HG03108 (cell line): ENCODE data around the gene IPPK.
A peak's percentile ranks its signal among the peaks of the same experiment; 100 is the strongest.
"Not testable (repeated sequence)": the region's sequence is repeated elsewhere in the genome, so short reads cannot be mapped to it uniquely, and the experiment has no call there.

Experiments
- ATAC-seq: cut with Tn5 transposase; IDR thresholded peaks from one replicate; pipeline ENCODE4 v1.9.1; 2021; ENCODE audit warnings: moderate library complexity; ENCODE audit not compliant: unreplicated experiment

The IPPK gene

DNA sequence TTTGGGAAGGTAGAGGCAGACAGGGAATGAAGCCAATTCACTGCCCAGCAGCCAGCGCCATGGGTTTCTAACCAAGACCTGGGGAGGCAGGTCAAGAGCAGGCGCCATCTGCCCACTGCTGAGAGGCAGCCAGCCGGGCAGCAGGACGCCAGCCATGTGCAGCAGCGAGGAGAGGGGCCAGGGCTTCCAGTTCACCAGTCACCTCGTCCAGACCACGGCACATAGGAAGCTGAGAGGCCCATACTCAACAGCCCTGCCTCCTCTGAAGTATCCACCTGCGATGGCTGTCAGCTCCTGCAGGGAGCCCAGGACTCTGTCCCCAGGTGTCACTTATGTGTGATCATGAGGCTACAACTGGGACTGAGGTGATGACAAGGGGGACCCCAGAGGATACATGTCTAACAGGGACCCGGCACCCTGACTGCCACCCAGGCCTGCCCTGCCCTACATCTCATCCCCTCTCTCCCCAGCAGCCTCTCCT is 30.1 kb downstream of the IPPK start:
- no peak for ATAC-seq

DNA sequence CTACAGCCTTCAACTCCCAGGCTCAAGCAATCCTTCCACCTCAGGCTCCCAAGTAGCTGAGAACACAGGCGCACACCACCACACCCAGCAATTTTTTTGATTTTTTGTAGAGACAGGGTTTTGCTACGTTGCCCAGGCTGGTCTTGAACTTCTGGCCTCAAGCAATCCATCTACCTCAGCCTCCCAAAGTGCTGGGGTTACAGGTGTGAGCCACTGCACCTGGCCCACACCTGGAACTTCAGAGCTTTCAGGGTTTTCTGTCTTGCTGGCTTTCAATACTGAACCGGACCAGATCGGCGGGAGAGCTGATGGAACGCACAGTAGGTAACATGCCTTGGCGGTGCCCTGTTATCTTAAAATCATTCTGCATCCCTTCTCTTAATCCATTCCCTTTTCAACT is 30.8 kb downstream of the IPPK start:
- no peak for ATAC-seq

DNA sequence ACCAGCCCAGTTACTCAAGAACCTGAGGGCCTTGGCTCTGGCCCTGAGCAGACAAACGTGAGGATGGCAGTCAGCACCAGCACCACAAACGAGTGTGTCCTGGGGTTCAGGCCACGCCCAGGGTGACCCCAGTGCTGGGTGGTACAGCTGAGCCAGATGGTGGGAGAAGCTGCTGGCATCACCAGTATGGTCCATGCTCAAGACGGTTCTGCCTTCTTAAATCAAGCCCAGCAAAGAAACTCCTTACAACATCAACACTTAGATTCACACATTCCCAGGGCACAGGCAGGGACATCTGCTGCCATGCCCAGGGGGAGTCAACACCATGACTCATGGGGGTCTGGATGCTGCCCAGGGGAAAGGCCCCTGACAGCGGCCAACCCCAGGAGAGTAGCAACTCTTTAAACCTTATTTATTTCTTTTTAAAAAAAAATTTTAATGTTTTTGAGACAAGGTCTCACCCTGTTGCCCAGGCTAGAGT is 31.3 kb downstream of the IPPK start:
- no peak for ATAC-seq

DNA sequence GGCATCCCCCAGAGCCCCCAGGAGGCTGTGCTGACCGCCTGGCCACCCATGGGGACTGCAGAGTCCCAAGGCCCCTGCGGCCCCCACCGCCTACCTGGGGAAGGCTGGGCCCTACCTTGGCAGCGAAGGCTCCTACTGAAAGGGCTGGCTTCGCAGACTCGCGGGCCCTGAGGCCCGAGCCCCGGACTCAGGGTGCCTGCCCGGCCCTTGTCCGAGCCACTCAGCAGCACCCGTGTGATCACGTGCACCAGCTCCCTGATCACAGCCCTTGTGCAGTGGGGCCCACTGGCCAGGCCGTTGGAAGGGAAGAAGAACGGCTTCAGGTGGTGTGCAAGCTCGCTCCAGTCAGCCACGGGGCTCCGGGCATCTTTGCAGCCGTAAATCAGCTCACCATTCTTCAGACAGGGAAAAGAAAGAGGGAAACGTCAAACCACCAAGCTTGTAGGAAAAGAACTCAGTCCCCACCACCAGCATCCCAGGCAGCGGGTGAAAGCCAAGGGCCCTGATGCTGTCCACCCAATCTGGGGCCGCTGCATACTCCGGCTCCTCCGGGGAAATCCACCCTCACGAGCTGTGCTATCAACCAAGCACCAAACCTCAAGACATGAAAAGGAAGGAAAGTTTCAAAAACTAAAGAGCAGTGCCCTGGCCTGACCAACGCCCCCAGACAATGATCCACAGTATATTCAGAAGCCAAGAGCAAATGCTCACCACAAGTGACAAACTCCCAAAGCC is 31.9 kb downstream of the IPPK start:
- ATAC-seq: no peak

DNA sequence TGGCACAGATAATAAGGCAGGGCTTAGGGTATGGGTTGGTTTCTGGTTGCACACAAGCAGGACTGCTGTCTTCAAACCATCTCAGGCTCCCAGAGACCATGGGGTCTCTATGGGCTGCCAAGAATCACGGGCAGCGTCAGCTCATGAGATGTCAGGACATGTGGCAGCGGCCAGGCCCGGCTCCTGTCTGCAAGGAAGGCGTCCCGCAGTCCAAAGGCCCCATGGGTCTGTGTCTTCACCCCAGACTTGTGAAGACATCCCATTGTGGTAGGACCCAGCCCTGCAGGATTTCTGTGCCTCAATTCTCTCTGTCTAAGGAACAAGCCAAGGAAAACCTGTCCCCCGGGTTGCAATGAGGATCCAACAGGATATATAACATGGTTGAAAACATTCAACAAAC is 32.6 kb downstream of the IPPK start:
- no peak for ATAC-seq

DNA sequence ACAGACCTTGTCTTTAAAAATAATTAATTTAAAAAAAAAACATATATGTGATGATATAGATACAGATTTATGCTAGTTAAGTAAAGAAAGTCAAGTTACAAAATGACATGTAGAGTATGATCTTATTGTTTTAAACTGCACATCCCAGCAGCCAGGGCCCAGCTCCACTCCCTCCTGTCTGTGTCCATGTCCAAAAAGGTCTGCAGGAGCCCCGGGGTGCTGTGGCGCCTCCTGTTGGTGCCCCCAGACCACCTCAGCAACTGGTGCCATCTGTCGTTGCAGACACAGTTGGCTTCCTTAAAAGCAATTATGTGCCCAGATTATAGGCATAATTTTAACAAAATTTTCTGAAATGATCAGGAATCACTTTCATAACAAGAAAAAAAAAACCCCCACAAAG is 33.3 kb downstream of the IPPK start:
- no peak for ATAC-seq

DNA sequence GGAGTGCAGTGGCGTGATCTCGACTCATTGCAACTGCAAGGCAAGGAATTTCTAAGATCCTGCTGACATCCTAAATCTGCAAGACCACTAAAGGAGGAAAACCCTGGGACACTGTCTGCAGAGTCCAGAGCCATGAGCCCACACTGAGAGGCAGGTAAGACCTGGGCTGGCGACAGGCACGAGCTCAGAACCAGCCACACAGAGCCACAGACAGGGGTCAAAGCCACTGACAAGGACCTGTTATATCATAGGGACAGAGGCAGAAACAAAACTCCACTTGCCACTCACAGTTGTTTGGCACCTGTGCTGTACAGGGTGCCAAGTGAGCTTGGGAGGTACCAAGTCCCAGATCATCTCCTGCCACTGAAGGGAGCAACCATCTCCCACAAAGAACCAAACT is 34.2 kb downstream of the IPPK start:
- no peak for ATAC-seq

DNA sequence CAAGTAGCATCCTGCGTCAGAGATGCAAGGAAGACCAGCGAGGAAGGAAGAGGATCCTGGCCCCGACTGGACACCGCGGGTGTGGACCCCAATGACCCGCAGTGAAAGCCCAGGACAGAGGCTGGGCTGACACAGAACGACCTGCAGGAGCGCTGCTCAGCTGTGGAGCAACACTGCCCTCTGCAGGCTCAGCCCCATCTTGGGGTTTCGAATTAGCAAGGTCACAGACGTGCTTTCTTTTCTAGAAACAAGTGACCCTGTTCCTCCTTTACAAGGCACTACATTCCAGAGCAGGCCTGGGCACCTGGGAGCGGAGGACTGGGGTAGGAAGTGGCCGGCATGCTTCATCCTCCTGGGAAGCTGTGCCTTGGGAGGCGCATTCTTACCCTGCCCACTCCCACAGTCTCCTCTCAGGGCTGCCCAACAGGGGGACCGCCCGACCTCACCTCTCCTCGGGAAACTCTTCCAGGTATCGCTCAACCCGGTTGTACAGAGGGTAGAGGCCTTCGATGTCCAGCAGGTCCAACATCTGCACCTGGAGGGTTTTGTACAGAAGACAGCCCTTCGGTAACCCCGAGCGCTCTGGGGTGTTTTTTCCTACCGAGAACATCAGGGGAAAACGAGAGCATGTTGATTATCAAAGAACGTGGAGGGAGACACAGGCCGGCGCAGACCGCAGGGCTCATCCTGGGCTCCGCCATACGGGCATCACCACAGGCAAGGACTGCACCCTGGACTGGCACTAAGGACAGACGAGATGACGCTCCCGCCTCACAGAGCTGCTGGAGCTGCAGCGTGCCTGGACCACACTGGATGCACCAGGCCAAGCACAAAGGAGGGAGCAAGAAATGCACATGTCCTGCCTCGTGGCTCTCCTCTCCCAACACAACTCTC is 35.0 kb downstream of the IPPK start:
- peak; percentile 54 for ATAC-seq

DNA sequence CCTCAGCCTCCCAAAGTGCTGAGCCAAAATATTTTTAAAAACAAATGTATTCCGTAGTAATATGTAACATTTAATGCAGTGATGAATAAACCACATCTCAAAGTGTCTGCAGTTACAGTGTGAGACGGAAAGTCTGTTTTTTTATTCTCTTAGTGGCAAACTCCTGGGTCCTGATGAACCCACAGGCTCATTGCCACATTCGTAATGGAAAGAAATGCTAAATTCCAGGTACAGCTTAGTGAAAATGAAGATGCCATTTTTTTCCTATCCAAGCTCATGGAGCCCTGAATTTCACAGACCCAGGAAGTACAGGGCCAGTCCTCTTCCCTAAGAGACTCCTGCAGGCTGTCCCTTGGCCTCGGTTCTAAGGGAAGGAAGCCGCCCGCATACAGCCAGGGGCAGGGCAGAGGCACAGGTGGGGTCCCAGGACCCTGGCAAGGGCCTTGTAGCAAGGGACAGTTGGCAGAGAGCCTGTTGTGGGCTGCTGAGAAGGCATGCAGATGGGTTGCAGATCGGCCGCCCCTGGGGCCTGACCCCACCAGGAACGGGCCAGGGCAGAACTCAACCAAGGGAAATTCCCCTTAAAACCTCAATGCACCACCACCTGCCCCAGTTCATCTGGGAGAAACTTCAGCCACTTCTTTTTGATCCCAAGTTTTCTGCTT is 36.2 kb downstream of the IPPK start:
- ATAC-seq: no peak

DNA sequence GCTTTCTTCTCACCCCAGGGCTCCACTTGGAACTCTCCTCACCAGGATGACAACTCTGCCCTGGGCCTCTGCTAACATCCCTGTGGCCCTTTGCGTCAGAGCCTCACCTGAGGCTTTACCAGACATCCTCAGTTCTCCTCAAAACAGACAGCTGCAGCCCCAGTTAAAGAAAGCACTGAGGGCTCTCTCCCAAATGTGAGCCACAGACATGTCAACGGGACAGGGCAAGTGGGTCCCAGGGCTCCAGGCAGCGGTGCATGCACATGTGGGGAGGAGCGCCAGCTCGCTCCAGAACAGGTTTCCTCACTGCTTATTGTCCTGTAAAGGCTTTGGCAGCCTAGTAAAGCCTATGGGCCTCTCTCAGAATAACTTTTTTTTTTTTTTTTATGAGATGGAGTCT is 37.3 kb downstream of the IPPK start:
- ATAC-seq: no peak

DNA sequence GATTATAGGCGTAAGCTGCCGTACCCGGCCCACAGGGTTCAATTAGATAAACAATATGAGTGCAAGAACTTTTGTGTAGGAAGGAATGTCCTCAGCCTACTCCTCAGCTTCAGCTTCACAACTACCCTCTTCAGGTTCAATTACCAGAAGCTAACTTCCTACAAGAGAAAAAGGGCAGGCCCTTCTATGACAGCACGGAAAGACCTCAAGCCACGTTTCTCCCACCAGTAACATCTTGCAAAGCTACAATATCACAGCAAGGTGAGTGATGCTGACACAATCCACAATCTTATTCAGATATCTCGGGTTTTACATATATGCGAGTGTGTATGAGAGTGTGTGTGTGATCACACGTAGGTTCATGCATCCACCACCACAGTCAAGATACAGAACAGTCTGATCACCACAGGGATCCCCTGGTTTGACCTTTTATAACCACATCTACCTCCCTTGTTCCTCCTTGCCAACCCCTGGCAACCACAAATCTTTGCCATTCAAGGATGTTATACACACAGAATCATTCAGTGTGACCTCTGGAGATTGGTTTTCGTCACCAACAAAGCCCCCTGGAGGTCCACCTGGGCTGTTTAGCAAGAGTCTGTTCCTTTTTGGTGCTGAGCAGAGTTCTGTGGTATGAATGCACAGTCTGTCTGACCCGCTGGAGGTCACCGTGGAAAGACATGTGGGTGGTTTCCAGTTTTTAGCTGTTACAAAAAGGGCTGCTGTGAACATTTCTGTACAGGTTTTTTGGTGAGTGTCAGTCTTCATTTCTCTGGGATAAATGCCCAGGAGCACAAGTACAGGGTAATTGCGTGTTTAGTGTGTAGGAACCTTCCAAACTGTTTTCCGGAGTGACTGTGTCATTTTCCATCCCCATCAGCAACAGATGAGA is 38.2 kb downstream of the IPPK start:
- no peak for ATAC-seq

DNA sequence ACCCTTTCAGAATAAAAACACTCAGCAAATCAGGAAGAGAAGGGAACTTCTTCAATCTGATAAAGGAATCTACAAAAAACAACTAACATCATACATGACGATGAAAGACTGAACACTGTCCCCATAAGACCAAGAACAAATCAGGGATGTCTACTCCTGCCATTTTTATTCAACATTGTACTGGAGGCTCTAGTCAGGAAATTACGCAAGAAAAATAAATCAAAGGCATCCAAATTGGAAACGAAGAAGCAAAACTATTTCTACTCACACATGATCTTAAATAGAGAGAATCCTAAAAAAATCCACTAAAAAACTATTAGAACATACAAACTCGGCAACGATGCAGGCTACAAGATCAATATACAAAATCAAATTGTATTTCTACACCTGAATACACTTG is 42.3 kb downstream of the IPPK start:
- ATAC-seq: no peak

DNA sequence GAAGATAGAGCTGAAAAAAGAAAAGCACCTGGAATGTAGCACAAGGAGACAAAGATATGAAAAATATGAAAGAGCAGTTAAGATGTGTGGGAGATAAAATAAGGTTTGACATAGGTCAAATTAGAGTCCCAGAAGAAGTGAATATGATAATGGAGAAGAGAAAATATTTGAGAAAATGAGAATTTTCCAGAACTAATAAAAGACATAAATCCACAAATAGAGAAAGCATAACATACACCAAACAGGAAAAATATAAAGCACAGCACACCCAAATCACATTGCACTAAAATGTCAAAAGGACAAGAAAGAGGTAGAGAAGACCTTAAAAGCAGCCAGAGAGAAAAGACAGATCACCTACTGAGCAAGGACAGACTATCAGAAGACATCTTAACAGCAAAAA is 43.4 kb downstream of the IPPK start:
- ATAC-seq: no peak

DNA sequence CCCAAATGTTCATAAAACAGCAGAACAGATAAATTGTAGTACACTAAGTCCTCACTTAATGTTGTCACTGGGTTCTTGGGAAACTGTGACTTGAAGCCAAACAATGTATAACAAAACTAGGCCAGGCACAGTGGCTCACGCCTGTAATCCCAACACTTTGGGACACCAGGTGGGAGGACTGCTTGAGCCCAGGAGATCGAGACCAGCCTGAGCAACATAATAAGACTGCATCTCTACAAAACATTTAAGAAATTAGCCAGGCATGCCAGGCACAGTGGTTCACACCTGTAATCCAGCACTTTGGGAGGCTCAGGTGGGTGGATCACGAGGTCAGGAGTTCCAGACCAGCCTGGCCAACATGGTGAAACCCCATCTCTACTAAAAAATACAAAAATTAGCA is 46.0 kb downstream of the IPPK start:
- ATAC-seq: not testable (repeated sequence)

DNA sequence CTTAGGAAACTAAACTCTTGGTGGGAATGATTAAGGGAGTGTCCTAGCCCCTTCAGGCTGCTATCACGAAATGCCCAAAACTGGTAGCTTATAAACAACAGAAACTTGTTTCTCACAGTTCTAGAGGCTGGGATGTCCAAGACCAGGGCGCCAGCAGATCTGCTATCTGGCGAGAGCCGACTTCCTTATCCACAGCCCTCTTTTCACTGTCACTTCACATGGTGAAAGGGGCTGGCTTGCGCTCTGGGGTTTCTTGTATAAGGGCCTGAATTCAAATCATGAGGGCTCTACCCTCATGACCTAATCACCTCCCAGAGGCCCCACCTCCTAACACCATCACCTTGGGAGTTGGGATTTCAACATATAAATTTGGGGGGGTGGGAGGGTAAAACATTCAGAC is 49.1 kb downstream of the IPPK start:
- ATAC-seq: no peak

DNA sequence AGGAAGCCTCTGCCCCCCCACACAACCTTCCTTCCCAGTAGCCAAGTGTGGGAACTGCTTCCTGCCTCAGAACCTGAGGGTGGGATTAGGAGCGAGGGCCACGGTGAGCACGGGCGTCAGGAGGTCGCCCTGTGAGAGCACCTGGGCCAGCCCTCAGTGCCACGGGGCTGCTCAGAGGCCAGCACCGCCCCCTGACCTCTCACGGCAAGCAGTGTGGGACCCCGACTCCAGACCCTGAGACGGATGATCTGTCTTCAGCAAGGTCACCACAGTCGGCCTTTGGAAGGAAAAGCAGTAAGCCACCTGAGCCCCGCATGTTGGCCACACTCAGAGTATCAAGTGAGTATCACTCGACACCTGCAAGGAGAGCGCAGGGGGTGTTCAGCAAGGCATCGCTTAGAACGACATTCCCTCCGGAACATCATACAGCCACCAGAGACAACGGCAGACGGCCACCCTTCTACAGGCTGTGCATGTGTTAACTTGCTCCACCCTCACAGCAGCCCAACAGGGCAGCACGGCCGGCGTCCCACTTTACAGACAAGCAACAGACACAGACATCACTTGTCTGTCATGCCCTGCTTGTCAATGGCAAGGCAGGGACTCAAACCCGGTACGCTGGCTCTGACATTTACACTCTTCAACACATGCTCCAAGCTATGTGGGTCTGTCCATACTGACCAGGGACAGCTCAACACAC is 50.2 kb downstream of the IPPK start:
- ATAC-seq: no peak

DNA sequence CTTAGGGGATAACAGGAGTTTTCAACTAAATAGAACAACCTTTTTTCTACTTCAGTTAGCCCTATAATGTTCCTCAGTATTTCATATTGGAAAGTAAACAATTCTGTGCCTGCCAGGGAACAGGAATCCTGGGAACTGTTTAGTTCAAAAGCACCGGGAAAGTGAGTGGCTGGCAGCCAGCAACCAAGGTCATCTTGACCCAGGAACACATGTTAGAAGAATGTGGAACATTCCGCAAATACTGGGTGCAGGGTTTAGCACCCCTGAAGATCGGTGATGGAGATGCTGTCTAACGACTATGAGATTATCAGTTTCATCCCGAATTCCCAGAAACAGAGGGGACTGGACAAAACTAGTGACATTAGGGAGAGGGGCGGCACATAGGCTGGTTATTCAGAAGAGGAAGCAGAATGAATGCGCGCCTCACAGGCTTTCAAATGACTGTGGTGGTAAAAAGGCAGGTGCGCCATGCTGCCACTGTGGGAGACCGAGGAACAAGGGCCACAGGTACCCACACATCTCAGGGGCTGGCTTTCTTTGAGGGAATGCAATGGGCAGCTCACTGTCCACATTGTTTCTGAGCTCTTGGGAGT is 51.2 kb downstream of the IPPK start:
- no peak for ATAC-seq

DNA sequence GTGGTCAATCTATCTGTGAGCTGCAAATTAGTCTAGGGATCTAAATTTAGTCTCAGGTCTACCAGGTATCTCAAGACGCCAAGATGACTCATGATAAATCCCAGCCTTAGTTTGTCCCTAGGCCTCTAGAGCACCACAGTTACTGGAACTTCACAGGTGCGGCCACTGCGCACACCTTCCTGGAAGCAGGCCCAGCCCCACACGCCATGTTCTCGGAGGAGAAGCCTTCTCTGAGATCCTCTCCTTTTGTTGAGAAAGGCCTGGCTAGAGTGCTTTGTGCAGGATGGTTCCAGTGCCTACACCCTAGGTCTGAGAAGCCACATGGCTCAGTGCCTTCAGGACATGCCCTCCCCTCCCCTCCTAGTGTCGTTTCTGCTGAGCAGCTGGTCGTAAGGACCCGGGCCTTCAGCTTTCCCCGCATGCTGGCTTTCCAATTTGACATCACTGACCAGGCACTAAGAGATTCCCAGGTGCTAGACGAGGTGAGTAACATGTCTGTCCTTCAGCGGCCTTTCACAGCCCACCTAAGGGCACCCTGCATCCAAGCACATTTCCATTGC is 51.9 kb downstream of the IPPK start:
- no peak for ATAC-seq

DNA sequence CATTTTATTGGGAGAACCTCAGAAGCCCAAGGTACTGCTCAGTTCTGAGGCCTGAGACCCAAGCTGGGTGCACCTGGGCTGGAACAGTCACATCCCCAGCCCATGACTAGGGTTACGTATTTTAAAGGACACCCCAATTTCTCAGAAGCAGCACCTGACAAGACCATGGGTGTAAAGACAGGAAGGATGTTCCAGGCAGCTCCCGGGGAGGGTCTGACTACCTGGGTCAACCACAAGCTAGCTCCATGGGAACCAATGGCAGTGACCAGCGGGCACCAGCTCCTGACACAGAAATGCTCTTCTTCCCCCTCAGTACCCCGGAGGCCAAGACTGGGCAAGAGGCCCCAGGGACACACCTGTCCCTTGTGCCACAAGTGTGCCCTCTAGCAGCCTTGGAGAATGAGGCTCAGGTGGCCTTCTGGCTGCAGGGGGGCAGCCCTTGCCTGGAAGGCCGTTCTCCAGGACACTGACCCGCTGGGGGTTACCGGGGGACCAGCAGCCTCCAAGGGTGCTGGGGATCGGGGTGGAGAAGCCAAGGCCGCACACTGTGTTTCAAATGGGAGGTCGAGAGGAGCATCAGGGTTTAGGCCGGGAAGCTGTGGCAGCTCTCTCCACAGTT is 52.6 kb downstream of the IPPK start:
- ATAC-seq: no peak
